Smooth muscle cell (in vitro differentiated cells): ENCODE data around the gene DHRS1. TPM values are rescaled to one million over a fixed set of nuclear protein-coding genes. Genes with fewer than 3 reads are reported as not detected.

Source experiments
- DNase-seq: peaks from one replicate; lab custom pipeline; 2025; ENCODE audit not compliant: unreplicated experiment; lab: John Stamatoyannopoulos, UW
- H2AFZ ChIP-seq: fragments of 200-600 bp; sonication (generic); 2 replicates; pipeline ENCODE4 v1.6.0; 2016; ENCODE audit warnings: antibody characterized with exemption, low read depth, mild to moderate bottlenecking
- H3F3A ChIP-seq: fragments of 200-600 bp; sonication (generic); 2 replicates; pipeline ENCODE4 v1.6.0; 2017; ENCODE audit warnings: antibody characterized with exemption, low read depth
- H3K27ac ChIP-seq: fragments of 200-600 bp; sonication (generic); 2 replicates; pipeline ENCODE4 v1.5.1; 2016; ENCODE audit warnings: low read depth, mild to moderate bottlenecking
- H3K27me3 ChIP-seq: fragments of 200-600 bp; sonication (generic); 2 replicates; pipeline ENCODE4 v1.6.1; 2016; ENCODE audit warnings: low read depth, mild to moderate bottlenecking
- H3K36me3 ChIP-seq: fragments of 200-600 bp; sonication (generic); 2 replicates; pipeline ENCODE4 v1.5.1; 2016; ENCODE audit warnings: low read depth
- H3K4me1 ChIP-seq: fragments of 200-600 bp; sonication (generic); 2 replicates; pipeline ENCODE4 v1.5.1; 2016; ENCODE audit warnings: low read depth
- H3K4me2 ChIP-seq: fragments of 200-600 bp; sonication (generic); 2 replicates; pipeline ENCODE4 v1.6.0; 2016; ENCODE audit warnings: mild to moderate bottlenecking
- H3K4me3 ChIP-seq: fragments of 200-600 bp; sonication (generic); 2 replicates; pipeline ENCODE4 v1.5.1; 2016; ENCODE audit warnings: mild to moderate bottlenecking
- H3K79me2 ChIP-seq: fragments of 200-600 bp; sonication (generic); 2 replicates; pipeline ENCODE4 v1.6.0; 2016; ENCODE audit warnings: low read depth, mild to moderate bottlenecking
- H3K9ac ChIP-seq: fragments of 200-600 bp; sonication (generic); 2 replicates; pipeline ENCODE4 v1.6.0; 2016; ENCODE audit warnings: low read depth
- H3K9me3 ChIP-seq: fragments of 200-600 bp; sonication (generic); replicated peaks from 2 replicates; pipeline ENCODE4 v1.5.1; 2016; ENCODE audit warnings: low read depth
- H4K20me1 ChIP-seq: fragments of 200-600 bp; sonication (generic); 2 replicates; pipeline ENCODE4 v1.6.0; 2016; ENCODE audit warnings: low read depth
- WGBS: methylation state at CpG from one replicate; pipeline ENCODE4 v1.1.7; 2016; ENCODE audit warnings: low lambda C conversion rate; 5-methylcytosine and 5-hydroxymethylcytosine counted together
- polyA plus RNA-seq: library from polyadenylated mRNA; unstranded; fragments of >200 nt; fragmentation: Nextera tagmentation; extraction: Ambion mirVana; gene quantifications from 2 replicates; pipeline ENCODE4 v1.2.1, GENCODE V29; 2016
- total RNA-seq: library from RNA; depleted of rRNA; stranded (reverse); fragments of >200 nt; gene quantifications from 2 replicates; pipeline ENCODE4 v1.2.3, GENCODE V29; 2014
- TF ChIP-seq, protein P1 (sequence below): fragments of 200-600 bp; sonication (generic); IDR thresholded peaks from 2 replicates; pipeline ENCODE4 v1.5.1; 2017; ENCODE audit warnings: borderline replicate concordance, mild to moderate bottlenecking, antibody characterized with exemption; ENCODE audit not compliant: insufficient read depth, poor library complexity, severe bottlenecking

Gene DHRS1
- total and polyA plus RNA-seq, 2 experiments from 2014 or later = 22.5 to 25.2 TPM

DNA sequence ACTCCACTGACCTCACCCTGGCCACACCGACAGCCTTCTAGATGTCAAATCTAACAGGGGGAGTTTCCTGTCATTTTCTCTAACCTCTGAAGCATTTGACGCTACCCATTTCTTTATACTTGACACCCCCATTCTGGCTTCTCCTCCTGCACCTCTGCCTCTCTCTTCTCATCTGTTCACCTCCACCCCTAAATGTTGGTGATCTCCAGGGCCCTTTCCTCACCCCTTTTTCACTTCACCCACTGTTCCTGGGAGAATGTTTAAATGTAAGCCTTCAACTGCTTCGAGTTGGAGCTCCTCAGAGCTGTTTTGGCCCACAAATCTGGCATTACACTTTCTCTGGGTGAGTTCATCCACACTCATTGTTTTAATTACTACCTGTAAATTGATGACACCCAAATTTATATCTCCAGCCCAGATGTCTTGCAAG, 27.7 kb downstream of the DHRS1 start:
- no peaks in the 10 kb centered on the region for H3K36me3 ChIP-seq
- H2AFZ ChIP-seq = peak overlapping the region; percentile 94
- H3K27me3 ChIP-seq = no peaks in the 10 kb centered on the region
- peak overlapping the region; percentile 98 for H3K9ac ChIP-seq
- H3K4me1 ChIP-seq = no peaks in the 10 kb centered on the region
- no peaks in the 10 kb centered on the region for H3K9me3 ChIP-seq
- H3F3A ChIP-seq = no peaks in the 10 kb centered on the region
- no peak overlapping the region for H3K27ac ChIP-seq
- H3K79me2 ChIP-seq = no peaks in the 10 kb centered on the region
- no peaks in the 10 kb centered on the region for H4K20me1 ChIP-seq
- H3K4me3 ChIP-seq = peak overlapping the region; percentile 95
- H3K4me2 ChIP-seq = peak overlapping the region; percentile 97
- 30% methylated on average over 3 of the region's 3 CpGs for WGBS
- TF ChIP-seq, protein P1, sequence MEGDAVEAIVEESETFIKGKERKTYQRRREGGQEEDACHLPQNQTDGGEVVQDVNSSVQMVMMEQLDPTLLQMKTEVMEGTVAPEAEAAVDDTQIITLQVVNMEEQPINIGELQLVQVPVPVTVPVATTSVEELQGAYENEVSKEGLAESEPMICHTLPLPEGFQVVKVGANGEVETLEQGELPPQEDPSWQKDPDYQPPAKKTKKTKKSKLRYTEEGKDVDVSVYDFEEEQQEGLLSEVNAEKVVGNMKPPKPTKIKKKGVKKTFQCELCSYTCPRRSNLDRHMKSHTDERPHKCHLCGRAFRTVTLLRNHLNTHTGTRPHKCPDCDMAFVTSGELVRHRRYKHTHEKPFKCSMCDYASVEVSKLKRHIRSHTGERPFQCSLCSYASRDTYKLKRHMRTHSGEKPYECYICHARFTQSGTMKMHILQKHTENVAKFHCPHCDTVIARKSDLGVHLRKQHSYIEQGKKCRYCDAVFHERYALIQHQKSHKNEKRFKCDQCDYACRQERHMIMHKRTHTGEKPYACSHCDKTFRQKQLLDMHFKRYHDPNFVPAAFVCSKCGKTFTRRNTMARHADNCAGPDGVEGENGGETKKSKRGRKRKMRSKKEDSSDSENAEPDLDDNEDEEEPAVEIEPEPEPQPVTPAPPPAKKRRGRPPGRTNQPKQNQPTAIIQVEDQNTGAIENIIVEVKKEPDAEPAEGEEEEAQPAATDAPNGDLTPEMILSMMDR = no peak
- no peak for DNase-seq

DNA sequence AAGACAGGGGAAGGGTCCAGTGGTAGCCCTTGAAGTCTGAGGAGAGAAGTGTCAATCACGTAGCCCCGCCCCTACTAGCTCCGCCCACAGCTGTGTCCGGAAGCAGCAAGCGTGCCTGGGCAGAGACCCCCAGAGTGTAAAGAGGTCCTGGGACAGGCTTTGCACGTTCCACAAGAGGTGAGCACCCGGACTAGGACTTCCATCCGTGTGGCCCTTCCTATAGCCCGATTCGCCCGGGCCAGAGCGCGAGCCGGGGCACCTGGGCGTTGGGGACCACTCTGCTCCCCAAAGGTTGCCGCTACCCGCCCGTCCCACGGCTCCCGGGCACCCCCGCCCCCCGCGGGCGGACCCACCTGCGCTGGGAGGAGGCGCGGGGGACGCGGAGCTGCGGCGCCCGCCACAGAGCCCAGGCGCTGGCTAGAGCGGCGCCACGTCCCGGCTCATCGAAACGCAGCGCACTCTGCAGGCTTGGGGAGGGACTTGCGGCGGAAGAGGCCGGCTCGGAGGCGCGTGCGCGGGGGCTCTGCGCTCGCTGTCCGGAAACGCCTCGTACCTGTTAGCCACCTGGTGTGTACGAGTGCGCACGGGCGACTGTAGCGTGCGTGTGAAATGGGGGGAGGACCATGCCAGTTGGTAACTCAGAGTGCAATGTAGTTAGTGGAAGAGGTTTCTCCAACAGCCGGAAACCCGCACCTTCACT, 28.3 kb downstream of the DHRS1 start, which contains the start of gene RABGGTA:
Gene RABGGTA (minus strand): TSS at position 464 of the 700 bp plus-strand sequence. CDS start 482 bp downstream, outside the sequence.
- peak within 1 kb of the TSS; percentile 97 for H3K4me2 ChIP-seq
- WGBS = 1% methylated on average over 55 of the region's 61 CpGs

DNA sequence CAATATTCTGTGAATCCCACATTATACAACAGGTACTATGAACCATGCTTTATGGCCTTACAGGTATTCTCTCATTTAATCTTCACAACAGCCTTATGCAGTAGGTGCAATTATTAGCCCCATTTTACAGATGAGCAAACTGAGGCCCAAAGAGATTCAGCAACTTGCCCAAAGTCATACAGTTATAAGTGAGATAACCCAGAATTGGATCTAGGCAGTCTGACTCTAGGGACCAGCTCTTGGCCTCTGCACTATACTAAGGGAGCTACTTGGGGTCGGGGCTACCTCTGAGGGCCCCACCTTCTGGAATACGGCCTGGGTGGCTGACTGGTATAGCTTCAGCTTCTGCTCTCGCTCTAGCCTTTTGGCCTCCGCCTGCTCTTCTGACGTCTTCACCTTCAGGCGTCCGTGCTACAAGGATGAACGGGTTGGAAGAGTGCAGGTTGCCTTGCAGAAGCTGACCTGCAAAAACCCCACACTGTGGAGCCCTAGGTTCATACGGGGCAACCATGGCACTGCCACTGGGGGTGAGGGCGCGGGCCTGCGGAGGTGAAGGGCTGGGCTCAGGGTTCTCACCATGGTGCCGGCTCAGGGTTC, 28.9 kb downstream of the DHRS1 start:
- H3K9me3 ChIP-seq = no peaks in the 10 kb centered on the region
- DNase-seq = no peak
- no peaks in the 10 kb centered on the region for H3K79me2 ChIP-seq
- peak overlapping the region; percentile 94 for H2AFZ ChIP-seq
- H4K20me1 ChIP-seq = no peaks in the 10 kb centered on the region
- H3K4me2 ChIP-seq = peak overlapping the region; percentile 97
- H3K9ac ChIP-seq = peak overlapping the region; percentile 98
- H3K36me3 ChIP-seq = no peaks in the 10 kb centered on the region
- H3K4me1 ChIP-seq = no peaks in the 10 kb centered on the region
- WGBS = 29% methylated on average over 13 of the region's 13 CpGs
- no peaks in the 10 kb centered on the region for H3F3A ChIP-seq
- H3K27ac ChIP-seq = peak overlapping the region; percentile 90
- TF ChIP-seq, protein P1 = no peak
- peak overlapping the region; percentile 95 for H3K4me3 ChIP-seq
- no peaks in the 10 kb centered on the region for H3K27me3 ChIP-seq

More for the DNA sequence above, 28.3 kb downstream of the DHRS1 start, which contains the start of gene RABGGTA:
- peak; percentile 42 for DNase-seq
- H3K27me3 ChIP-seq = no peaks in the 10 kb centered on the region
- H3K4me3 ChIP-seq = peak within 1 kb of the TSS; percentile 95
- H3K9me3 ChIP-seq = no peaks in the 10 kb centered on the region
- no peaks in the 10 kb centered on the region for H4K20me1 ChIP-seq
- H3K4me1 ChIP-seq = no peaks in the 10 kb centered on the region
- H3K27ac ChIP-seq = peak within 1 kb of the TSS; percentile 90
- TF ChIP-seq, protein P1 = peak; percentile 64
- no peaks in the 10 kb centered on the region for H3F3A ChIP-seq
- H3K36me3 ChIP-seq = no peaks in the 10 kb centered on the region
- H3K79me2 ChIP-seq = no peaks in the 10 kb centered on the region
- peak within 1 kb of the TSS; percentile 98 for H3K9ac ChIP-seq
- H2AFZ ChIP-seq = peak within 1 kb of the TSS; percentile 94
